Stimulated activated CD4-positive, alpha-beta T cell treated with anti-CD3 and anti-CD28 coated beads, Interleukin-1b, Interleukin-23, amount 100 ng/mL, for 48 hours (primary cell): ENCODE measurements around the gene IQCM.

Experiments
- DNase-seq: peaks from one replicate; pipeline ENCODE4 v3.0.0-alpha.2; 2020

IQCM gene

GRCh38 chr4:149766135-149766534 is 49.5 kb downstream of the IQCM start:
- DNase-seq = no peak

GRCh38 chr4:149765630-149766029 is 50.0 kb downstream of the IQCM start:
- DNase-seq = no peak

- no peak for DNase-seq
These were observed 59.7 kb downstream of the IQCM start for GRCh38 chr4:149755969-149756368.

GRCh38 chr4:149754526-149754925 is 61.1 kb downstream of the IQCM start:
- DNase-seq = no peak

- no peak for DNase-seq
These were observed 62.9 kb downstream of the IQCM start for GRCh38 chr4:149752729-149753128.

- no peak for DNase-seq
These were observed 64.5 kb downstream of the IQCM start for GRCh38 chr4:149751174-149751573.

GRCh38 chr4:149749784-149750183 is 65.9 kb downstream of the IQCM start:
- DNase-seq = no peak

- DNase-seq = no peak
These were observed 68.0 kb downstream of the IQCM start for GRCh38 chr4:149747646-149748045.

- DNase-seq = no peak
These were observed 69.4 kb downstream of the IQCM start for GRCh38 chr4:149746276-149746675.

GRCh38 chr4:149741186-149741831 is 74.3 kb downstream of the IQCM start:
- DNase-seq = no peak

GRCh38 chr4:149738156-149738555 is 77.5 kb downstream of the IQCM start:
- no peak for DNase-seq

GRCh38 chr4:149735796-149736195 is 79.8 kb downstream of the IQCM start:
- DNase-seq = no peak

GRCh38 chr4:149728444-149728843 is 87.2 kb downstream of the IQCM start:
- DNase-seq = no peak

GRCh38 chr4:149727663-149728062 is 88.0 kb downstream of the IQCM start:
- no peak for DNase-seq

- DNase-seq = no peak
These were observed 92.6 kb downstream of the IQCM start for GRCh38 chr4:149723065-149723464.

- no peak for DNase-seq
These were observed 95.8 kb downstream of the IQCM start for GRCh38 chr4:149719806-149720205.

GRCh38 chr4:149719357-149719756 is 96.3 kb downstream of the IQCM start:
- no peak for DNase-seq

GRCh38 chr4:149718500-149718899 is 97.1 kb downstream of the IQCM start:
- no peak for DNase-seq

GRCh38 chr4:149716728-149717127 is 98.9 kb downstream of the IQCM start:
- DNase-seq = no peak

- DNase-seq = no peak
These were observed 99.6 kb downstream of the IQCM start for GRCh38 chr4:149715822-149716585.

GRCh38 chr4:149713031-149713430 is 102.6 kb downstream of the IQCM start:
- no peak for DNase-seq

- DNase-seq = no peak
These were observed 103.9 kb downstream of the IQCM start for GRCh38 chr4:149711593-149712365.

GRCh38 chr4:149709640-149710039 is 106.0 kb downstream of the IQCM start:
- no peak for DNase-seq
